WI38 (cell line): ENCODE data around the gene ALCAM.

Source experiments
- H3K4me3 ChIP-seq: 2 replicates; pipeline ENCODE4 v1.5.1; 2011; ENCODE audit warnings: low read depth, mild to moderate bottlenecking, control low read depth, low read length
- TF ChIP-seq, protein P1 (sequence below): IDR thresholded peaks from 2 replicates; pipeline ENCODE4 v1.5.1; 2012; ENCODE audit warnings: low read depth, mild to moderate bottlenecking, control low read depth, low read length

Gene ALCAM

GRCh38 chr3:105356988-105357387 lies 9.7 kb upstream of the ALCAM start:
- TF ChIP-seq, protein P1, sequence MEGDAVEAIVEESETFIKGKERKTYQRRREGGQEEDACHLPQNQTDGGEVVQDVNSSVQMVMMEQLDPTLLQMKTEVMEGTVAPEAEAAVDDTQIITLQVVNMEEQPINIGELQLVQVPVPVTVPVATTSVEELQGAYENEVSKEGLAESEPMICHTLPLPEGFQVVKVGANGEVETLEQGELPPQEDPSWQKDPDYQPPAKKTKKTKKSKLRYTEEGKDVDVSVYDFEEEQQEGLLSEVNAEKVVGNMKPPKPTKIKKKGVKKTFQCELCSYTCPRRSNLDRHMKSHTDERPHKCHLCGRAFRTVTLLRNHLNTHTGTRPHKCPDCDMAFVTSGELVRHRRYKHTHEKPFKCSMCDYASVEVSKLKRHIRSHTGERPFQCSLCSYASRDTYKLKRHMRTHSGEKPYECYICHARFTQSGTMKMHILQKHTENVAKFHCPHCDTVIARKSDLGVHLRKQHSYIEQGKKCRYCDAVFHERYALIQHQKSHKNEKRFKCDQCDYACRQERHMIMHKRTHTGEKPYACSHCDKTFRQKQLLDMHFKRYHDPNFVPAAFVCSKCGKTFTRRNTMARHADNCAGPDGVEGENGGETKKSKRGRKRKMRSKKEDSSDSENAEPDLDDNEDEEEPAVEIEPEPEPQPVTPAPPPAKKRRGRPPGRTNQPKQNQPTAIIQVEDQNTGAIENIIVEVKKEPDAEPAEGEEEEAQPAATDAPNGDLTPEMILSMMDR: no peak
- H3K4me3 ChIP-seq: no peak overlapping the region

DNA sequence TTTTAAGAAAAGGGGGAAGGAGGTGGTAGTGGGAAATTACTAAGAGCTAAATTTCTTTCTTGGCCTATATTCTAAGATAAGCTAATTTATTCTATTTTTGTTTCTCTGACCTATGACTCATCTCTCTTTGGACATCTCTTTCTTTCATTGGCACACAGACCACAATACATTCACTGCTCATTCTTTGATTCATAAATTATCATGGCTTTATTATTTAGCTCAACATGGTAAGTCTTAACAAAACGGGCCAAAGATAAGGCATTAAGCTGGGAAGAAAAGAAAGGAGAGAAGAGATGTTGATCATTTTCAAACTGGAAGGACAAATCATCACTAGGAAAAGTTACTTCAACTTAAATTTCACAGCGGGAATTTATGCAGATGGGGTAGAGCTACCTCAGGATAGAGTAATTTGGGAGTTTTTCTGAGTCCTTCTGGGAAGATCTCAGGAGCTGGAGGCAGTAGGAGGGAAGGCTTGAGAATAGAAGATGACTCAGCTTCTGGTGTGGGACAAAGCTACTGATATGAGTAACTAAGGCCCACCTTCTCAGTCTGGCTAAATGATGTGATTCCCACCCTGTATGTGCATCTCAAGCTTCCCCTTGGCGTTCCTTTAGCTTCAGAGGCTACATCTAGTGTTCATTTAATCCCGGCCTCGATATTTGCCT lies 7.5 kb upstream of the ALCAM start:
- no peak overlapping the region for H3K4me3 ChIP-seq
- TF ChIP-seq, protein P1: no peak

GRCh38 chr3:105360003-105360402 lies 6.7 kb upstream of the ALCAM start:
- H3K4me3 ChIP-seq: no peak overlapping the region
- TF ChIP-seq, protein P1: no peak

DNA sequence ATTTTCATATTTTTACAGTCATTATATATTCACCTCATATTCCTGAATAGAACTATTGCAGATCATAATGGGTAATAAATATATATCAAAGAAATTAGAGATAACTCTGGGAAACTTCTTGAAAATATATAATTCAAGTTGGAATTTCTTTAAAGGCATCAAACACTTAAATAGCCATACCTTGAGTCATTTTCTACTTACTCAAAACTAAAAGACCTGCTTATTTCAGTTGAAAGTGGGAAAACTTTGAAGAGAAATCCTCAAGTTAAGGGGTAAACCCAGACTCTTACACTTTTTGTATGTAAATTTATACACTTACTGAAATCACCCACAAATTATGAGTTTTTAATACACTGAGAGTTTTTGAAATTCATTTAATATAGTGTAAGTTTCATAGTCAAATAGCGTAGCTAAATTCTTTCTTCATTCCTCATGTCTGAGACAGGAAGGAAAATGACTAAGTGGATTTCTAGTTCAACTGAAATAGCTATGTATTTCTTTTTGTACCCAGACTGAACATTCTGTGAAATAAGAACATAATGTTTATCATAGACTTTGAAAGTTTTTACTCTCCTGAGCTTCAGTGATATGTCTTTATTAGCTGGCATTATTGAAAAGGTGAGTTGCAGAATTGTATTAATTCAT lies 4.6 kb upstream of the ALCAM start:
- TF ChIP-seq, protein P1: no peak

DNA sequence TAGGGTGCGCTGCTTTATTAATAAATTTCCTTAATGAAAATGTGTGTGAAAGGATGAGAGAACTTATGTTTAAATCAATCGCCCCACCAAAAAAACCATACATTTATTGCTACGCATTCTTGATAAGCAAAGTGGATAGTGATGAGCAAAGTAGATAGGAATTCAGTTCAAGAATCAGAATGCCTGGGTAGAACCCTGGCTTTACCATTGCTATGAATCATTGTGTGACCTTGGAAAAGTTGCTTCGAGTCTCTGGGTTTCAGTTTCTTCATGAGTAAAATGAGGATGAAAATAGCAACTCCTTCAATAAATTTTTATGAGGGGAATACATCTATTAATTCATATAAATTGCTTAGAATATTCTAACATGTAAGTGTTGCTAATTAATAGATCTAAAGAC lies 2.6 kb upstream of the ALCAM start:
- peak overlapping the region; percentile 7; the same call in 1 of the 2 replicates for H3K4me3 ChIP-seq
- TF ChIP-seq, protein P1: no peak

More for the DNA sequence above, 4.6 kb upstream of the ALCAM start:
- H3K4me3 ChIP-seq: no peak overlapping the region

DNA sequence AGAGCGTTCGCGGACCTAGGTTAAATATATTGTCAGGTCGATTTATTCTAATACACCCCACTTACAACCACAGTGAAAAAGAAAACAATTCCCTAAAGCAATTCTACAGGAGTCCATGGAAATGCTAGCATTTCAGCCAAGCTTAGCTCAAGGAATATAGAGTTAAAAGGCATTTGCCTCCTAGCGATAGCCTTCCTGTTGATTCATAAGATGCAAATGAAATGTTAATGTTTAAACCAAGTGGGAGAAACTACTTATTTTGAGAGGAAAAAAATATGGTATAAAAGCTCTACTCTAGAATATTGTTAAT lies 1.7 kb upstream of the ALCAM start:
- TF ChIP-seq, protein P1: no peak
- H3K4me3 ChIP-seq: peak overlapping the region; percentile 96
